Ovary (tissue), 9 donors: ENCODE data around the gene ZNF587. TPM values are rescaled to one million over a fixed set of nuclear protein-coding genes. Genes with fewer than 3 reads are reported as not detected.
"Not testable (repeated sequence)": the region's sequence is repeated elsewhere in the genome, so short reads cannot be mapped to it uniquely, and the experiment has no call there.

Source experiments
- DNase-seq, 5 donors: peaks; one replicate each; pipeline ENCODE4 v3.0.0-alpha.2; 2019 to 2020
- H3K27ac ChIP-seq, 2 donors: fragments of 200-600 bp; one replicate each; pipeline versions ENCODE4 v1.5.1 to v1.8.0; 2019 to 2022
- H3K27me3 ChIP-seq: fragments of 200-600 bp; one replicate; pipeline ENCODE4 v1.8.0; 2022
- H3K36me3 ChIP-seq: fragments of 200-600 bp; sonication (generic); one replicate; pipeline ENCODE4 v1.5.1; 2019
- H3K4me1 ChIP-seq: one replicate; pipeline ENCODE4 v1.8.1; 2013; ENCODE audit warnings: mild to moderate bottlenecking, moderate library complexity; ENCODE audit not compliant: insufficient read depth
- H3K4me3 ChIP-seq: fragments of 200-600 bp; sonication (generic); one replicate; pipeline ENCODE4 v1.5.1; 2017
- H3K9me3 ChIP-seq, 2 donors: fragments of 200-600 bp in 1 of 2; sonication (generic) in 1 of 2; one replicate each; pipeline versions ENCODE4 v1.5.1 to v1.8.1; 2013 to 2019; ENCODE audit warnings: mild to moderate bottlenecking in 1 of 2, moderate library complexity in 1 of 2
- CTCF ChIP-seq, 3 donors: fragments of 450-650 bp in 2 of 3; fragments of 200-600 bp in 1 of 3; IDR thresholded peaks; one replicate each; pipeline versions ENCODE4 v1.5.1 to v1.8.0; 2016 to 2022; ENCODE audit warnings: antibody characterized with exemption in 3 of 3, mild to moderate bottlenecking in 1 of 3
- EP300 ChIP-seq: sonication (generic); formaldehyde crosslinking; IDR thresholded peaks from one replicate; pipeline ENCODE4 v1.6.1; 2017; ENCODE audit warnings: antibody characterized with exemption
- POLR2A ChIP-seq: fragments of 450-650 bp; IDR thresholded peaks from one replicate; pipeline ENCODE4 v1.6.1; 2017; ENCODE audit warnings: antibody characterized with exemption, mild to moderate bottlenecking, moderate library complexity
- WGBS, 3 donors: extraction: QIAGEN DNeasy Blood & Tissue Kit in 1 of 3; methylation state at CpG; one replicate each; pipeline versions ENCODE4 v1.1.5 to v1.1.7; 2013 to 2017; 5-methylcytosine and 5-hydroxymethylcytosine counted together
- intact Hi-C, 4 donors: fragments of 100-400 bp; cut with DNase I; formaldehyde crosslinking; loops; one replicate each; pipeline versions ENCODE4 v1.11.0 to v1.15.1; 2022 to 2023
- polyA plus RNA-seq, 2 donors: library from polyadenylated mRNA; stranded (reverse); fragments of 200-250 nt in 1 of 2; fragments of 350-450 nt in 1 of 2; fragmentation: Illumina TruSeq in 1 of 2; extraction: RNeasy Lipid Tissue Mini Kit (QIAGEN cat#74804) in 1 of 2; gene quantifications; one replicate each; pipeline ENCODE4 v1.2.3, GENCODE V29; 2013 to 2014
- total RNA-seq, 7 donors: library from RNA; depleted of rRNA in 2 of 7; stranded (reverse); fragments of >200 nt in 2 of 7; fragmentation: NEBNext Ultra II Directional in 3 of 7; extraction: Animal tissue kit (Norgen Biotek cat#: 25700) in 3 of 7; gene quantifications; one replicate each; pipeline versions ENCODE4 v1.1.0 to v1.2.4, GENCODE V29; 2016 to 2023
- donor health status: DM: no; HTN: no; CAD: no; lungs with moderate emphysema.
- donor health status: DM: no; HTN: no; CAD: no.
- donor health status: Bipolar disorder and iron deficiency.
- donor health status: DM: yes; HTN: yes; CAD: no.
- donor health status: DM: no; HTN: no; CAD: no.
- donor health status: DM: yes; HTN: yes; CAD: no.

The ZNF587 gene
- total and polyA plus RNA-seq, 9 donors: 12.3 to 41.6 (median 36.8) TPM

GRCh38 chr19:57867868-57868492 is 18.3 kb downstream of the ZNF587 start:
- Histone ChIP-seq H3K4me3 (no peak overlapping the region), H3K9me3 (peaks cover 0 to 48% of the 10 kb centered on the region in 2 donors), H3K27ac (no peak overlapping the region), H3K27me3 (no peaks in the 10 kb centered on the region), H3K36me3 (peaks cover 2% of the 10 kb centered on the region), H3K4me1 (no peaks in the 10 kb centered on the region)
- intact Hi-C loops: no loop called here
- TF ChIP-seq EP300: no peak
- TF ChIP-seq POLR2A: no peak
- TF ChIP-seq CTCF (IDR thresholded peaks at IDR 0.05): no peak
- DNase-seq: no peak
- 94 to 98% (median 97%) methylated on average over 7 of the region's 7 CpGs for WGBS, 3 donors

- H3K4me1 ChIP-seq, DNase-seq, H3K4me3 ChIP-seq, H3K36me3 ChIP-seq, intact Hi-C loops, H3K27me3 ChIP-seq, H3K27ac ChIP-seq: not testable (repeated sequence)
- WGBS, 3 donors: 96 to 97% (median 97%) methylated on average over 6 of the region's 6 CpGs
- H3K9me3 ChIP-seq: peaks cover 5 to 45% of the 10 kb centered on the region in 2 donors
These were observed 20.0 kb downstream of the ZNF587 start for GRCh38 chr19:57869655-57870054.

GRCh38 chr19:57870225-57870624 is 20.6 kb downstream of the ZNF587 start:
- peaks cover 5 to 45% of the 10 kb centered on the region in 2 donors for H3K9me3 ChIP-seq
- H3K36me3 ChIP-seq: peaks cover 2% of the 10 kb centered on the region
- 95 to 97% (median 95%) methylated on average over 2 of the region's 2 CpGs for WGBS, 3 donors
- TF ChIP-seq EP300 (no peak), CTCF (IDR thresholded peaks at IDR 0.05) (no peak), POLR2A (no peak)
- no peaks in the 10 kb centered on the region for H3K27me3 ChIP-seq
- DNase-seq: no peak
- H3K4me3 ChIP-seq: no peak overlapping the region
- H3K4me1 ChIP-seq: no peaks in the 10 kb centered on the region
- no peak overlapping the region for H3K27ac ChIP-seq
- intact Hi-C loops: no loop called here

- no peak for TF ChIP-seq CTCF (IDR thresholded peaks at IDR 0.05)
- TF ChIP-seq EP300: no peak
- TF ChIP-seq POLR2A: no peak
- intact Hi-C loops: no loop called here
- Histone ChIP-seq H3K4me3 (no peak overlapping the region), H3K4me1 (no peaks in the 10 kb centered on the region), H3K27ac (no peak overlapping the region), H3K36me3 (peaks cover 2% of the 10 kb centered on the region), H3K9me3 (peaks cover 5 to 40% of the 10 kb centered on the region in 2 donors), H3K27me3 (no peaks in the 10 kb centered on the region)
- DNase-seq: no peak
These were observed 22.8 kb downstream of the ZNF587 start for GRCh38 chr19:57872450-57872849.

- intact Hi-C loops, DNase-seq, H3K27me3 ChIP-seq, H3K36me3 ChIP-seq, H3K27ac ChIP-seq, H3K4me1 ChIP-seq, H3K4me3 ChIP-seq: not testable (repeated sequence)
- 91 to 93% (median 92%) methylated on average over 8 of the region's 8 CpGs for WGBS, 3 donors
- peaks cover 5 to 35% of the 10 kb centered on the region in 2 donors for H3K9me3 ChIP-seq
These were observed 24.5 kb downstream of the ZNF587 start for GRCh38 chr19:57873883-57874799.
